Esophagus muscularis mucosa (tissue), 4 donors: Measurements from ENCODE around the gene INSYN2B. TPM values are rescaled to one million over a fixed set of nuclear protein-coding genes. Genes with fewer than 3 reads are reported as not detected.

ENCODE experiments used
- DNase-seq: peaks from one replicate; pipeline ENCODE4 v3.0.0-alpha.2; 2017; ENCODE audit errors: extremely low spot score
- H3K27ac ChIP-seq, 4 donors: fragments of 200-600 bp; sonication (generic); replicated peaks in 1 of 4; 1 replicate in 3 of 4; 2 replicates in 1 of 4; pipeline ENCODE4 v1.5.1; 2016 to 2019; ENCODE audit warnings: mild to moderate bottlenecking in 1 of 4
- H3K27me3 ChIP-seq, 4 donors: fragments of 200-600 bp; sonication (generic); one replicate each; pipeline versions ENCODE4 v1.5.1 to v1.6.0; 2016 to 2019
- H3K36me3 ChIP-seq, 4 donors: fragments of 200-600 bp; sonication (generic); one replicate each; pipeline ENCODE4 v1.5.1; 2016 to 2019
- H3K4me1 ChIP-seq, 4 donors: fragments of 200-600 bp; sonication (generic); one replicate each; pipeline ENCODE4 v1.5.1; 2016 to 2019
- H3K4me3 ChIP-seq, 4 donors: fragments of 200-600 bp; sonication (generic); 1 replicate in 2 of 4; 2 replicates in 2 of 4; pipeline ENCODE4 v1.5.1; 2016 to 2019; ENCODE audit warnings: mild to moderate bottlenecking in 4 of 4, moderate library complexity in 1 of 4
- H3K9me3 ChIP-seq, 4 donors: fragments of 200-600 bp; sonication (generic); 1 replicate in 3 of 4; 2 replicates in 1 of 4; pipeline ENCODE4 v1.5.1; 2016 to 2019
- CTCF ChIP-seq, 3 experiments: fragments of 200-600 bp in 2 of 3; fragments of 450-650 bp in 1 of 3; sonication (generic) in 2 of 3; IDR thresholded peaks; one replicate each; pipeline ENCODE4 v1.5.1; 2017 to 2019; ENCODE audit warnings: antibody characterized with exemption in 3 of 3, mild to moderate bottlenecking in 2 of 3, moderate library complexity in 1 of 3
- EP300 ChIP-seq: sonication (generic); formaldehyde crosslinking; IDR thresholded peaks from one replicate; pipeline ENCODE4 v1.6.1; 2017; ENCODE audit warnings: antibody characterized with exemption
- POLR2A ChIP-seq: fragments of 450-650 bp; IDR thresholded peaks from one replicate; pipeline ENCODE4 v1.6.1; 2017; ENCODE audit warnings: antibody characterized with exemption, moderate library complexity, mild to moderate bottlenecking, low read depth
- POLR2AphosphoS5 ChIP-seq, 2 donors: sonication (generic); formaldehyde crosslinking; IDR thresholded peaks; one replicate each; pipeline ENCODE4 v1.6.1; 2017; ENCODE audit warnings: antibody characterized with exemption in 2 of 2
- WGBS: methylation state at CpG from one replicate; pipeline ENCODE4 v1.1.5; 2018; 5-methylcytosine and 5-hydroxymethylcytosine counted together
- intact Hi-C: fragments of 100-400 bp; cut with DNase I; formaldehyde crosslinking; loops from one replicate; pipeline ENCODE4 v1.15.1; 2023
- total RNA-seq, 4 donors: library from RNA; depleted of rRNA; stranded (reverse); fragments of >200 nt; gene quantifications; one replicate each; pipeline versions ENCODE4 v1.1.0 to v1.2.1, GENCODE V29; 2016

INSYN2B gene
- total RNA-seq, 4 donors from 2014 or later = not detected

- no peak for DNase-seq
- intact Hi-C loops = no loop called here
- no peaks in the 10 kb centered on the region for H3K36me3 ChIP-seq
- H3K4me1 ChIP-seq = no peaks in the 10 kb centered on the region
- WGBS = 64% methylated on average over 1 of the region's 1 CpG
- no peak for TF ChIP-seq EP300
- no peak for TF ChIP-seq POLR2A
- no peak for TF ChIP-seq POLR2AphosphoS5 (IDR thresholded peaks at IDR 0.05)
- TF ChIP-seq CTCF (IDR thresholded peaks at IDR 0.05) = no peak
- H3K27me3 ChIP-seq = no peaks in the 10 kb centered on the region
- no peak overlapping the region for H3K27ac ChIP-seq
- H3K9me3 ChIP-seq = peaks cover 0 to 21% (median 14%) of the 10 kb centered on the region in 4 donors
- no peak overlapping the region for H3K4me3 ChIP-seq
Measured at GRCh38 chr5:169851321-169851850, 128.9 kb downstream of the INSYN2B start.

- H3K9me3 ChIP-seq = peaks cover 0 to 21% (median 14%) of the 10 kb centered on the region in 4 donors
- intact Hi-C loops = no loop called here
- H3K4me3 ChIP-seq = no peak overlapping the region
- no peaks in the 10 kb centered on the region for H3K4me1 ChIP-seq
- DNase-seq = no peak
- H3K36me3 ChIP-seq = no peaks in the 10 kb centered on the region
- H3K27ac ChIP-seq = no peak overlapping the region
- WGBS = 97% methylated on average over 2 of the region's 2 CpGs
- TF ChIP-seq POLR2A (no peak), POLR2AphosphoS5 (IDR thresholded peaks at IDR 0.05) (no peak), CTCF (IDR thresholded peaks at IDR 0.05) (no peak), EP300 (no peak)
- no peaks in the 10 kb centered on the region for H3K27me3 ChIP-seq
Measured at GRCh38 chr5:169850409-169850808, 129.9 kb downstream of the INSYN2B start.

GRCh38 chr5:169848792-169849191, 131.5 kb downstream of the INSYN2B start:
- WGBS = 68% methylated on average over 2 of the region's 2 CpGs
- intact Hi-C loops = no loop called here

GRCh38 chr5:169848271-169848670, 132.0 kb downstream of the INSYN2B start:
- Histone ChIP-seq H3K4me1 (no peaks in the 10 kb centered on the region), H3K4me3 (no peak overlapping the region), H3K9me3 (peaks cover 0 to 21% (median 14%) of the 10 kb centered on the region in 4 donors), H3K36me3 (no peaks in the 10 kb centered on the region), H3K27me3 (no peaks in the 10 kb centered on the region), H3K27ac (no peak overlapping the region)
- no peak for DNase-seq
- intact Hi-C loops = no loop called here
- no peak for TF ChIP-seq POLR2AphosphoS5 (IDR thresholded peaks at IDR 0.05)
- no peak for TF ChIP-seq CTCF (IDR thresholded peaks at IDR 0.05)
- no peak for TF ChIP-seq POLR2A
- TF ChIP-seq EP300 = no peak
- WGBS = 69% methylated on average over 2 of the region's 3 CpGs

More at GRCh38 chr5:169848792-169849191, 131.5 kb downstream of the INSYN2B start:
- Histone ChIP-seq H3K9me3 (peaks cover 0 to 21% (median 14%) of the 10 kb centered on the region in 4 donors), H3K27ac (no peak overlapping the region), H3K4me3 (no peak overlapping the region), H3K4me1 (no peaks in the 10 kb centered on the region), H3K27me3 (no peaks in the 10 kb centered on the region), H3K36me3 (no peaks in the 10 kb centered on the region)
- DNase-seq = no peak
- TF ChIP-seq POLR2A = no peak
- no peak for TF ChIP-seq EP300
- TF ChIP-seq POLR2AphosphoS5 (IDR thresholded peaks at IDR 0.05) = no peak
- no peak for TF ChIP-seq CTCF (IDR thresholded peaks at IDR 0.05)

- H3K4me3 ChIP-seq = no peak overlapping the region
- H3K9me3 ChIP-seq = peaks cover 0 to 21% (median 13%) of the 10 kb centered on the region in 4 donors
- TF ChIP-seq CTCF (IDR thresholded peaks at IDR 0.05) = no peak
- intact Hi-C loops = no loop called here
- H3K27ac ChIP-seq = no peak overlapping the region
- no peaks in the 10 kb centered on the region for H3K4me1 ChIP-seq
- no peaks in the 10 kb centered on the region for H3K27me3 ChIP-seq
- WGBS = 73% methylated on average over 1 of the region's 1 CpG
- no peaks in the 10 kb centered on the region for H3K36me3 ChIP-seq
- no peak for DNase-seq
Measured at GRCh38 chr5:169847519-169847918, 132.8 kb downstream of the INSYN2B start.
